HEK293T (cell line): ENCODE measurements around the gene BPTF.

Experiments used
- ARNT ChIP-seq: fragments of 450-650 bp; IDR thresholded peaks from 2 replicates; pipeline ENCODE4 v1.6.1; 2017; ENCODE audit warnings: mild to moderate bottlenecking
- BHLHE40 ChIP-seq: fragments of 450-650 bp; IDR thresholded peaks from 2 replicates; pipeline ENCODE4 v1.6.1; 2016; ENCODE audit warnings: mild to moderate bottlenecking, moderate library complexity, borderline replicate concordance
- ELF4 ChIP-seq: fragments of 450-650 bp; IDR thresholded peaks from 2 replicates; pipeline ENCODE4 v1.6.1; 2017; ENCODE audit warnings: antibody characterized with exemption
- FOXA1 ChIP-seq: fragments of 450-650 bp; IDR thresholded peaks from 2 replicates; pipeline ENCODE4 v1.6.1; 2016; ENCODE audit warnings: mild to moderate bottlenecking
- FOXK2 ChIP-seq: fragments of 450-650 bp; IDR thresholded peaks from 2 replicates; pipeline ENCODE4 v1.6.1; 2016; ENCODE audit warnings: mild to moderate bottlenecking
- FOXM1 ChIP-seq: fragments of 450-650 bp; IDR thresholded peaks from 2 replicates; pipeline ENCODE4 v1.6.1; 2017; ENCODE audit warnings: mild to moderate bottlenecking, borderline replicate concordance
- HDGF ChIP-seq: fragments of 450-650 bp; IDR thresholded peaks from 2 replicates; pipeline ENCODE4 v1.6.1; 2017; ENCODE audit warnings: antibody characterized with exemption, borderline replicate concordance
- L3MBTL2 ChIP-seq: fragments of 450-650 bp; conservative IDR thresholded peaks from 2 replicates; pipeline ENCODE4 v1.6.1; 2016; ENCODE audit warnings: mild to moderate bottlenecking
- LEF1 ChIP-seq: fragments of 450-650 bp; IDR thresholded peaks from 2 replicates; pipeline ENCODE4 v1.6.1; 2017; ENCODE audit warnings: mild to moderate bottlenecking, borderline replicate concordance
- SP1 ChIP-seq: fragments of 450-650 bp; IDR thresholded peaks from 2 replicates; pipeline ENCODE4 v1.6.1; 2017
- TARDBP ChIP-seq: fragments of 450-650 bp; IDR thresholded peaks from 2 replicates; pipeline ENCODE4 v1.6.1; 2016
- ZNF384 ChIP-seq: fragments of 450-650 bp; IDR thresholded peaks from 2 replicates; pipeline ENCODE4 v1.6.1; 2016

- no peak for TF ChIP-seq LEF1
- TF ChIP-seq BHLHE40: no peak
- TF ChIP-seq HDGF: no peak
- TF ChIP-seq FOXM1: no peak
- TF ChIP-seq FOXK2: no peak
- no peak for TF ChIP-seq SP1
- TF ChIP-seq TARDBP: no peak
- no peak for TF ChIP-seq L3MBTL2
- TF ChIP-seq ELF4: no peak
- TF ChIP-seq FOXA1: no peak
- TF ChIP-seq ARNT: no peak
- TF ChIP-seq ZNF384: no peak
These were observed 181.5 kb downstream of the BPTF start for GRCh38 chr17:68006797-68007196.
